DMS53 treated with DMSO at 0.1 percent for 48 hours (cell line): Measurements from ENCODE around the gene SPEF1.
A peak's percentile ranks its signal among the peaks of the same experiment; 100 is the strongest.
"Not testable (repeated sequence)": the region's sequence is repeated elsewhere in the genome, so short reads cannot be mapped to it uniquely, and the experiment has no call there.

ENCODE experiments used
- DNase-seq: peaks from one replicate; lab custom pipeline; 2025; ENCODE audit not compliant: unreplicated experiment; lab: John Stamatoyannopoulos, UW

SPEF1 gene

GRCh38 chr20:3789201-3789600, 8.0 kb upstream of the SPEF1 start:
- DNase-seq: not testable (repeated sequence)

- no peak for DNase-seq
These were observed 7.5 kb upstream of the SPEF1 start for GRCh38 chr20:3788685-3789155.

- DNase-seq: no peak
These were observed 6.2 kb upstream of the SPEF1 start for GRCh38 chr20:3787324-3788014.

GRCh38 chr20:3786665-3787323, 5.5 kb upstream of the SPEF1 start, which contains the start of gene CENPB:
Gene CENPB, minus strand, starts transcription at chr20:3786740. Its CDS starts 257 bp downstream, at chr20:3786483.
- peak; percentile 77 for DNase-seq

GRCh38 chr20:3786126-3786484, 4.9 kb upstream of the SPEF1 start:
- DNase-seq: no peak

- DNase-seq: no peak
These were observed 4.2 kb upstream of the SPEF1 start for GRCh38 chr20:3785240-3786125.

- no peak for DNase-seq
These were observed 3.6 kb upstream of the SPEF1 start for GRCh38 chr20:3784863-3785239.

GRCh38 chr20:3784216-3784853, 3.1 kb upstream of the SPEF1 start:
- DNase-seq: no peak

- no peak for DNase-seq
These were observed 2.4 kb upstream of the SPEF1 start for GRCh38 chr20:3783511-3784195.

- no peak for DNase-seq
These were observed 1.8 kb upstream of the SPEF1 start for GRCh38 chr20:3783068-3783489.

- DNase-seq: no peak
These were observed 1.3 kb upstream of the SPEF1 start for GRCh38 chr20:3782597-3782996.

- no peak for DNase-seq
These were observed 2.3 kb downstream of the SPEF1 start for GRCh38 chr20:3778976-3779375.

- peak; percentile 77 for DNase-seq
These were observed 3.3 kb downstream of the SPEF1 start for GRCh38 chr20:3777716-3778629.

- no peak for DNase-seq
These were observed 3.9 kb downstream of the SPEF1 start for GRCh38 chr20:3777381-3777715.

- no peak for DNase-seq
These were observed 5.7 kb downstream of the SPEF1 start for GRCh38 chr20:3775457-3776108.

- DNase-seq: no peak
These were observed 9.6 kb downstream of the SPEF1 start for GRCh38 chr20:3771552-3772058.

- DNase-seq: peak; percentile 55
These were observed 12.7 kb downstream of the SPEF1 start for GRCh38 chr20:3768342-3769130.
